PC-9 (cell line): ENCODE results near the gene PNPO. TPM values are rescaled to one million over a fixed set of nuclear protein-coding genes. Genes with fewer than 3 reads are reported as not detected.

ENCODE experiments used
- BruUV-seq: library from RNA; stranded (reverse); fragments of 400-500 nt; replicated peaks from 2 replicates; lab custom pipeline; 2021; lab: Mats Ljungman, UMichigan
- CTCF ChIA-PET: fragments of 300-600 bp; sonication (Branson Sonifier 250); formaldehyde crosslinking; loops from one replicate; lab custom pipeline; 2022; ENCODE audit warnings: antibody characterized with exemption; lab: Charles Lee
- POLR2A ChIA-PET: fragments of 300-600 bp; sonication (Branson Sonifier 250); formaldehyde crosslinking; loops from one replicate; lab custom pipeline; 2022; ENCODE audit warnings: antibody characterized with exemption; ENCODE audit not compliant: unreplicated experiment; lab: Charles Lee
- DNase-seq, 2 experiments: peaks; one replicate each; pipeline versions ENCODE4 v3.0.0 to v3.0.0-alpha.2; 2015 to 2022; ENCODE audit warnings: mixed read lengths in 1 of 2
- H2AFZ ChIP-seq: fragments of 200-600 bp; sonication (generic); 2 replicates; pipeline ENCODE4 v1.8.1; 2017; ENCODE audit warnings: antibody characterized with exemption
- H3F3A ChIP-seq: fragments of 200-600 bp; sonication (generic); 2 replicates; pipeline ENCODE4 v1.8.1; 2017; ENCODE audit warnings: antibody characterized with exemption, mild to moderate bottlenecking, low read depth; ENCODE audit not compliant: insufficient read depth
- H3K27ac ChIP-seq: fragments of 200-600 bp; sonication (generic); 2 replicates; pipeline ENCODE4 v1.6.1; 2016; ENCODE audit warnings: mixed run types
- H3K27me3 ChIP-seq: fragments of 200-600 bp; sonication (generic); 2 replicates; pipeline ENCODE4 v1.6.1; 2016; ENCODE audit warnings: low read depth, mixed run types; ENCODE audit not compliant: insufficient read depth
- H3K36me3 ChIP-seq: fragments of 200-600 bp; sonication (generic); 2 replicates; pipeline ENCODE4 v1.6.1; 2016; ENCODE audit warnings: low read depth, mixed run types
- H3K4me1 ChIP-seq: fragments of 200-600 bp; sonication (generic); replicated peaks from 2 replicates; pipeline ENCODE4 v1.6.1; 2016; ENCODE audit warnings: mixed run types; ENCODE audit not compliant: insufficient read depth
- H3K4me2 ChIP-seq: fragments of 200-600 bp; sonication (generic); 2 replicates; pipeline ENCODE4 v1.6.1; 2017; ENCODE audit warnings: mixed run types
- H3K4me3 ChIP-seq: fragments of 200-600 bp; sonication (generic); 2 replicates; pipeline ENCODE4 v1.6.1; 2016; ENCODE audit warnings: mixed run types
- H3K79me2 ChIP-seq: fragments of 200-600 bp; sonication (generic); 2 replicates; pipeline ENCODE4 v1.6.1; 2017; ENCODE audit warnings: low read depth, mixed run types
- H3K9me2 ChIP-seq: fragments of 200-600 bp; sonication (generic); 2 replicates; pipeline ENCODE4 v1.8.1; 2017; ENCODE audit warnings: mild to moderate bottlenecking; ENCODE audit not compliant: insufficient read depth
- H3K9me3 ChIP-seq: fragments of 200-600 bp; sonication (generic); 2 replicates; pipeline ENCODE4 v1.8.1; 2016; ENCODE audit warnings: low read depth; ENCODE audit not compliant: insufficient read depth
- H4K20me1 ChIP-seq: fragments of 200-600 bp; sonication (generic); 2 replicates; pipeline ENCODE4 v1.8.1; 2017; ENCODE audit not compliant: insufficient read depth
- CTCF ChIP-seq: fragments of 200-600 bp; sonication (generic); conservative IDR thresholded peaks from 2 replicates; pipeline ENCODE4 v1.6.1; 2017; ENCODE audit warnings: mixed run types, antibody characterized with exemption, mild to moderate bottlenecking, moderate library complexity
- EZH2 ChIP-seq: fragments of 200-600 bp; sonication (generic); IDR thresholded peaks from 2 replicates; pipeline ENCODE4 v1.8.0; 2017; ENCODE audit warnings: antibody characterized with exemption, low read depth
- intact Hi-C: fragments of 100-400 bp; cut with micrococcal nuclease; formaldehyde crosslinking; loops from one replicate; pipeline ENCODE4 v1.10.0; 2022; ENCODE audit not compliant: unreplicated experiment
- total RNA-seq: library from RNA; stranded (reverse); gene quantifications from 2 replicates; pipeline ENCODE4 v1.2.3, GENCODE V29; 2021

Gene PNPO
- total RNA-seq, 1 experiment from 2014 or later = 40.2 TPM

DNA sequence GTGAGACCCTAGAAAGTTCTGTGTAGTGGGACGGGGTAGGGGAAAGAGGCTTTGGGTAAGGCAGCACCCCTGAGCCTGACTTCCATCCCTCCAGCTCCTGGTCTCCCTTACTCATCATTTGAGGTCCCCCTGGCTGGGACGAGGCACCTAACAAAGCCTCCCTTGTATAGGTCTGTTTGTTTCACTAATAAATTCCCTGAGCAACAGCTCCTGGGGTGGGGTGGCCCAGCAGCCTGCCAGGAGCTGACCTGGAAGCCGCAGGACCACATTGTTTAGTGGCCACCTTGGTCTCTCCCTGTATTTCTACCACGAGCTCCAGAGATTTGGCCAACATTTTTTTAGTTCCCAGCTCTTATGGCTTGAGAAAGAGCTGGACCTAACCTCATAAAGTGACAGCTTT, 9.1 kb downstream of the PNPO start:
- peaks cover 36% of the 10 kb centered on the region for H3K4me1 ChIP-seq
- no peaks in the 10 kb centered on the region for H3K27me3 ChIP-seq
- no peak overlapping the region for H3K4me2 ChIP-seq
- ChIA-PET CTCF (interaction anchor here (0.8 to 1.9 kb wide), 3 partner anchors 7 to 19 kb away, joined by 3 to 7 read pairs (median 4); partner anchors contain the start of gene PRR15L), POLR2A (interaction anchor here (0.6 to 1.5 kb wide), 3 partner anchors 9 to 418 kb away, joined by 3 to 6 read pairs (median 3); partner anchors contain the start of gene PNPO)
- H2AFZ ChIP-seq = no peak overlapping the region
- BruUV-seq = no TSS peak
- intact Hi-C loops = no loop called here
- no peaks in the 10 kb centered on the region for H3K9me2 ChIP-seq
- H4K20me1 ChIP-seq = no peaks in the 10 kb centered on the region
- peaks cover 41% of the 10 kb centered on the region; the same call in 1 of the 2 replicates for H3F3A ChIP-seq
- peaks cover 17% of the 10 kb centered on the region for H3K36me3 ChIP-seq
- no peak for TF ChIP-seq CTCF
- TF ChIP-seq EZH2 = no peak
- H3K4me3 ChIP-seq = no peak overlapping the region
- DNase-seq = peak in 1 of 2 experiments; percentile 53
- peaks cover 11% of the 10 kb centered on the region; the same call in 1 of the 2 replicates for H3K79me2 ChIP-seq
- peak overlapping the region; percentile 74; the same call in 1 of the 2 replicates for H3K27ac ChIP-seq
- H3K9me3 ChIP-seq = no peaks in the 10 kb centered on the region

GRCh38 chr17:47952171-47953021, 11.0 kb downstream of the PNPO start:
- ChIA-PET CTCF (interaction anchor here (0.6 kb wide), 1 partner anchor 19 kb away, joined by 5 read pairs; the partner anchor contains the start of gene CDK5RAP3), POLR2A (interaction anchor here (1.5 kb wide), 1 partner anchor 11 kb away, joined by 3 read pairs; the partner anchor contains the start of gene PNPO)
- Histone ChIP-seq H4K20me1 (no peaks in the 10 kb centered on the region), H3K79me2 (peaks cover 28% of the 10 kb centered on the region; the same call in 1 of the 2 replicates), H3F3A (peaks cover 34% of the 10 kb centered on the region; the same call in 1 of the 2 replicates), H3K4me1 (peaks cover 52% of the 10 kb centered on the region), H3K9me3 (no peaks in the 10 kb centered on the region), H3K27ac (no peak overlapping the region), H3K27me3 (no peaks in the 10 kb centered on the region), H3K36me3 (peaks cover 12% of the 10 kb centered on the region; the same call in 1 of the 2 replicates), H2AFZ (no peak overlapping the region), H3K4me2 (no peak overlapping the region), H3K9me2 (no peaks in the 10 kb centered on the region), H3K4me3 (no peak overlapping the region)
- no peak for DNase-seq
- TF ChIP-seq EZH2 (no peak), CTCF (no peak)
- intact Hi-C loops = no loop called here
- no TSS peak for BruUV-seq

DNA sequence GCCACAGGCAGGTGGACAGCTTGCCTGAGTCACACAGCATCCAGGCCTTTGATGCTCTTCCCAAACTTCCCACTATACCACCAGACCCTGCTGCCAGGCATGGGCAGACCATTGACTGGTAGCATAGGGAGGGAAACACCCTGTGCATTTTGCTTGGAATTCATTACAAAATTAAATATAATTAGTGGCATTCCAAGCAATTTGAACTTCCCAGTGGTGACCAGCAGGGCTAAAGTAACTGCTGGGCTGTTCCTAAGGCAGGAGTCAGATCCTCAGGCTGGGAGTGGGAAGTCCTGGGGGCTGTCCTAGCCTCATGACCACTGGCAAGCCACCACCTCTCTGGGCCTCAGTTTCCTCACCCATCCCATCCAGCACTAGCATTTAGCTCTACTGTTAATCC, 12.5 kb downstream of the PNPO start:
- no TSS peak for BruUV-seq
- Histone ChIP-seq H3K9me3 (no peaks in the 10 kb centered on the region), H3K4me1 (peaks cover 52% of the 10 kb centered on the region), H3K4me3 (no peak overlapping the region), H3F3A (peaks cover 30% of the 10 kb centered on the region; the same call in 1 of the 2 replicates), H3K4me2 (no peak overlapping the region), H2AFZ (no peak overlapping the region), H4K20me1 (no peaks in the 10 kb centered on the region), H3K79me2 (peaks cover 25% of the 10 kb centered on the region; the same call in 1 of the 2 replicates), H3K9me2 (no peaks in the 10 kb centered on the region), H3K36me3 (no peaks in the 10 kb centered on the region), H3K27me3 (no peaks in the 10 kb centered on the region), H3K27ac (no peak overlapping the region)
- CTCF ChIA-PET = interaction anchor here (0.9 kb wide), 1 partner anchor 64 kb away, joined by 3 read pairs; no protein-coding TSS in a partner anchor
- TF ChIP-seq CTCF = peak; percentile 25; the same call in 1 of the 2 replicates
- no peak for TF ChIP-seq EZH2
- DNase-seq = no peak
- intact Hi-C loops = no loop called here
- POLR2A ChIA-PET = no interaction called here
